Right lung (tissue), 10 donors: Measurements from ENCODE around the gene TRAF1. TPM values are rescaled to one million over a fixed set of nuclear protein-coding genes. Genes with fewer than 3 reads are reported as not detected.
"Not testable (repeated sequence)": the region's sequence is repeated elsewhere in the genome, so short reads cannot be mapped to it uniquely, and the experiment has no call there.

Experiments used
- DNase-seq, 2 donors: peaks; one replicate each; pipeline ENCODE4 v3.0.0-alpha.2; 2013
- long read RNA-seq, 8 donors: transcript quantifications; one replicate each; lab custom pipeline, GENCODE V29; 2026
- polyA plus RNA-seq, 5 donors: library from polyadenylated mRNA; unstranded; fragments of 120-200 nt; gene quantifications; one replicate each; pipeline versions ENCODE4 v1.2.1 to v1.2.3, GENCODE V29; 2013; ENCODE audit warnings: inconsistent platforms in 1 of 5, low replicate concordance in 1 of 5; ENCODE audit not compliant: insufficient read length in 5 of 5, insufficient read depth in 1 of 5

TRAF1 gene
- polyA plus RNA-seq, result 10 to 100 TPM in 1 of 5 donors, 1 to 10 TPM in 4; 7.0 to 11.0 (median 8.1) TPM
- long read RNA-seq, donor 1, result 0 reads
- long read RNA-seq, donor 2, full-length matches to known transcripts, result 1 of 1 reads
- long read RNA-seq, donor 2, partial matches to known transcripts, result 0 of 1 reads
- long read RNA-seq, donor 2, other reads (novel, unspliced or antisense), result 0 of 1 reads
- long read RNA-seq, donor 3, result 0 reads
- long read RNA-seq, donor 4, result 0 reads
- long read RNA-seq, donor 5, full-length matches to known transcripts, result 5 of 5 reads
- long read RNA-seq, donor 5, partial matches to known transcripts, result 0 of 5 reads
- long read RNA-seq, donor 5, other reads (novel, unspliced or antisense), result 0 of 5 reads
- long read RNA-seq, donor 6, full-length matches to known transcripts, result 1 of 1 reads
- long read RNA-seq, donor 6, partial matches to known transcripts, result 0 of 1 reads
- long read RNA-seq, donor 6, other reads (novel, unspliced or antisense), result 0 of 1 reads
- long read RNA-seq, donor 7, full-length matches to known transcripts, result 1 of 1 reads
- long read RNA-seq, donor 7, partial matches to known transcripts, result 0 of 1 reads
- long read RNA-seq, donor 7, other reads (novel, unspliced or antisense), result 0 of 1 reads
- long read RNA-seq, donor 8, full-length matches to known transcripts, result 1 of 1 reads
- long read RNA-seq, donor 8, partial matches to known transcripts, result 0 of 1 reads
- long read RNA-seq, donor 8, other reads (novel, unspliced or antisense), result 0 of 1 reads

GRCh38 chr9:120926397-120926928 is at the start of gene TRAF1:
TRAF1 (minus strand) TSS chr9:120926796; CDS start chr9:120926075, 721 bp downstream.
- no peak for DNase-seq

- DNase-seq, result no peak
These were observed 48.3 kb upstream of the TRAF1 start for GRCh38 chr9:120974921-120975320.

- no peak for DNase-seq
These were observed 47.6 kb upstream of the TRAF1 start for GRCh38 chr9:120974181-120974580.

- DNase-seq, result no peak
These were observed 45.3 kb upstream of the TRAF1 start for GRCh38 chr9:120971938-120972337.

GRCh38 chr9:120971471-120971870 is 44.9 kb upstream of the TRAF1 start:
- not testable (repeated sequence) for DNase-seq

- DNase-seq, result no peak
These were observed 43.6 kb upstream of the TRAF1 start for GRCh38 chr9:120970244-120970643.

GRCh38 chr9:120966013-120966369 is 39.4 kb upstream of the TRAF1 start:
- no peak for DNase-seq

GRCh38 chr9:120965344-120966012 is 38.9 kb upstream of the TRAF1 start:
- DNase-seq, result no peak

GRCh38 chr9:120961936-120962335 is 35.3 kb upstream of the TRAF1 start:
- no peak for DNase-seq

GRCh38 chr9:120960001-120960400 is 33.4 kb upstream of the TRAF1 start:
- no peak for DNase-seq

- DNase-seq, result no peak
These were observed 30.3 kb upstream of the TRAF1 start for GRCh38 chr9:120956862-120957261.

- no peak for DNase-seq
These were observed 25.5 kb upstream of the TRAF1 start for GRCh38 chr9:120951960-120952618.

- no peak for DNase-seq
These were observed 24.1 kb upstream of the TRAF1 start for GRCh38 chr9:120950421-120951388.

- DNase-seq, result no peak
These were observed 22.7 kb upstream of the TRAF1 start for GRCh38 chr9:120949290-120949689.

- DNase-seq, result no peak
These were observed 22.2 kb upstream of the TRAF1 start for GRCh38 chr9:120948824-120949223.

- no peak for DNase-seq
These were observed 20.6 kb upstream of the TRAF1 start for GRCh38 chr9:120947222-120947621.

GRCh38 chr9:120946259-120946658 is 19.7 kb upstream of the TRAF1 start:
- no peak for DNase-seq

GRCh38 chr9:120944948-120945347 is 18.4 kb upstream of the TRAF1 start:
- DNase-seq, result no peak

- no peak for DNase-seq
These were observed 17.8 kb upstream of the TRAF1 start for GRCh38 chr9:120944434-120944843.
